HCT116 (cell line): ENCODE results near the gene MID1. TPM values are rescaled to one million over a fixed set of nuclear protein-coding genes. Genes with fewer than 3 reads are reported as not detected.

Experiments
- ATAC-seq: fragments of 200-7000 bp; cut with Tn5 transposase; 2 replicates; pipeline ENCODE4 v1.9.1; 2020; ENCODE audit warnings: mild to moderate bottlenecking, moderate library complexity
- BruUV-seq: library from RNA; stranded (reverse); fragments of 400-500 nt; replicated peaks from 2 replicates; lab custom pipeline; 2021; lab: Mats Ljungman, UMichigan
- CTCF ChIA-PET: fragments of 300-600 bp; sonication (Branson Sonifier 250); formaldehyde crosslinking; loops from one replicate; lab custom pipeline; 2021; ENCODE audit warnings: antibody characterized with exemption; lab: Charles Lee
- POLR2A ChIA-PET: fragments of 300-600, 350-600 bp; sonication (Branson Sonifier 250); formaldehyde crosslinking; loops from one replicate; lab custom pipeline; 2021; ENCODE audit warnings: antibody characterized with exemption; lab: Charles Lee
- RAD21 ChIA-PET, 2 experiments: fragments of 300-600 bp; sonication (Branson Sonifier 250); formaldehyde crosslinking; loops; one replicate each; lab custom pipeline; 2023; ENCODE audit warnings: low total read pairs in 2 of 2; ENCODE audit not compliant: uncharacterized antibody in 2 of 2, unreplicated experiment in 2 of 2, low non-redundant PET in 1 of 2; lab: Charles Lee
- DNase-seq: peaks from one replicate; pipeline ENCODE4 v3.0.0-alpha.2; 2010; ENCODE audit warnings: low read depth, low spot score
- H2AFZ ChIP-seq: fragments of 200-600 bp; shearing (Covaris generic), sonication (generic); 2 replicates; pipeline ENCODE4 v1.6.1; 2017; ENCODE audit warnings: low read depth, mixed run types, mixed read lengths, antibody characterized with exemption, low read length; ENCODE audit not compliant: poor library complexity, severe bottlenecking
- H3K27ac ChIP-seq: 2 replicates; pipeline ENCODE4 v1.5.1; 2012; ENCODE audit warnings: low read depth, low read length
- H3K27me3 ChIP-seq: fragments of 200-600 bp; sonication (generic); 2 replicates; pipeline ENCODE4 v1.6.1; 2016; ENCODE audit warnings: mixed run types, low read length, mixed read lengths; ENCODE audit not compliant: insufficient read depth
- H3K36me3 ChIP-seq, 2 experiments: fragments of 200-500 bp in 1 of 2; fragments of 200-600 bp in 1 of 2; sonication (Bioruptor generic) in 1 of 2; sonication (generic) in 1 of 2; 2 replicates each; pipeline versions ENCODE4 v1.5.1 to v1.6.1; 2014 to 2016; ENCODE audit warnings: low read length in 2 of 2, inconsistent platforms in 1 of 2, mixed read lengths in 1 of 2, mixed run types in 1 of 2; ENCODE audit not compliant: insufficient read depth in 2 of 2, control insufficient read depth in 1 of 2
- H3K4me1 ChIP-seq, 2 experiments: fragments of 200-600 bp in 1 of 2; sonication (generic) in 1 of 2; 2 replicates each; pipeline versions ENCODE4 v1.5.1 to v1.6.1; 2012 to 2017; ENCODE audit warnings: low read length in 2 of 2, inconsistent platforms in 1 of 2, mild to moderate bottlenecking in 1 of 2, mixed read lengths in 1 of 2, mixed run types in 1 of 2, moderate library complexity in 1 of 2; ENCODE audit not compliant: insufficient read depth in 2 of 2, control insufficient read depth in 1 of 2
- H3K4me2 ChIP-seq: fragments of 200-600 bp; sonication (generic); 2 replicates; pipeline ENCODE4 v1.6.1; 2017; ENCODE audit warnings: mixed run types, low read length, mixed read lengths
- H3K4me3 ChIP-seq, 2 experiments: fragments of 200-600 bp in 1 of 2; sonication (generic) in 1 of 2; replicated peaks in 1 of 2; 2 replicates each; pipeline ENCODE4 v1.5.1; 2011 to 2016; ENCODE audit warnings: low read length in 2 of 2, control low read depth in 1 of 2, low read depth in 1 of 2, mild to moderate bottlenecking in 1 of 2, mixed read lengths in 1 of 2, mixed run types in 1 of 2
- H3K79me2 ChIP-seq: fragments of 200-600 bp; sonication (generic); 2 replicates; pipeline ENCODE4 v1.6.1; 2017; ENCODE audit warnings: mild to moderate bottlenecking, mixed run types, low read length, moderate library complexity, mixed read lengths; ENCODE audit not compliant: insufficient read depth
- H3K9ac ChIP-seq: fragments of 200-600 bp; sonication (generic); 2 replicates; pipeline ENCODE4 v1.6.1; 2016; ENCODE audit warnings: low read length, mixed read lengths
- H3K9me2 ChIP-seq: fragments of 200-600 bp; sonication (generic), shearing (Covaris generic); 2 replicates; pipeline ENCODE4 v1.6.1; 2017; ENCODE audit warnings: mixed run types, mild to moderate bottlenecking, moderate library complexity; ENCODE audit not compliant: insufficient read depth
- H3K9me3 ChIP-seq, 2 experiments: fragments of 200-500 bp in 1 of 2; fragments of 200-600 bp in 1 of 2; sonication (Bioruptor generic) in 1 of 2; sonication (generic) in 1 of 2; 2 replicates each; pipeline ENCODE4 v1.6.1; 2014 to 2017; ENCODE audit warnings: low read length in 2 of 2, mixed read lengths in 2 of 2, inconsistent platforms in 1 of 2, low read depth in 1 of 2, mild to moderate bottlenecking in 1 of 2, mixed run types in 1 of 2, moderate library complexity in 1 of 2; ENCODE audit not compliant: control insufficient read depth in 1 of 2, insufficient read depth in 1 of 2
- H4K20me1 ChIP-seq: fragments of 200-600 bp; sonication (generic), shearing (Covaris generic); 2 replicates; pipeline ENCODE4 v1.6.1; 2017; ENCODE audit warnings: mixed run types, mild to moderate bottlenecking, moderate library complexity; ENCODE audit not compliant: insufficient read depth
- POLR2AphosphoS5 ChIP-seq: IDR thresholded peaks from 2 replicates; pipeline ENCODE4 v1.6.1; 2011; ENCODE audit warnings: mild to moderate bottlenecking, low read depth, low read length, moderate library complexity
- SIN3A ChIP-seq: IDR thresholded peaks from 2 replicates; pipeline ENCODE4 v1.6.1; 2012; ENCODE audit warnings: low read depth
- SRF ChIP-seq: IDR thresholded peaks from 2 replicates; pipeline ENCODE4 v1.6.1; 2012; ENCODE audit warnings: low read depth
- intact Hi-C: fragments of 100-400 bp; cut with micrococcal nuclease; formaldehyde crosslinking; loops from 2 replicates; pipeline ENCODE4 v1.10.0; 2022
- total RNA-seq: library from RNA; stranded (reverse); gene quantifications from one replicate; pipeline ENCODE4 v1.2.1, GENCODE V29; 2021; ENCODE audit not compliant: unreplicated experiment
- TF ChIP-seq, protein P1 (sequence below), 3 experiments: fragments of 200-600 bp in 1 of 3; sonication (generic) in 1 of 3; IDR thresholded peaks in 2 of 3; conservative IDR thresholded peaks in 1 of 3; 2 replicates each; pipeline ENCODE4 v1.5.1; 2012 to 2017; ENCODE audit warnings: low read depth in 2 of 3, low read length in 2 of 3, antibody characterized with exemption in 1 of 3, borderline replicate concordance in 1 of 3, control low read depth in 1 of 3, mild to moderate bottlenecking in 1 of 3, mixed read lengths in 1 of 3, mixed run types in 1 of 3, moderate library complexity in 1 of 3; ENCODE audit not compliant: insufficient read depth in 1 of 3
- TF ChIP-seq, protein P2 (sequence below): IDR thresholded peaks from 2 replicates; pipeline ENCODE4 v1.6.1; 2012
- TF ChIP-seq, protein P3 (sequence below): IDR thresholded peaks from 2 replicates; pipeline ENCODE4 v1.6.1; 2012; ENCODE audit warnings: low read depth

MID1 gene
- total RNA-seq, 1 experiment from 2014 or later: 48.8 TPM

DNA sequence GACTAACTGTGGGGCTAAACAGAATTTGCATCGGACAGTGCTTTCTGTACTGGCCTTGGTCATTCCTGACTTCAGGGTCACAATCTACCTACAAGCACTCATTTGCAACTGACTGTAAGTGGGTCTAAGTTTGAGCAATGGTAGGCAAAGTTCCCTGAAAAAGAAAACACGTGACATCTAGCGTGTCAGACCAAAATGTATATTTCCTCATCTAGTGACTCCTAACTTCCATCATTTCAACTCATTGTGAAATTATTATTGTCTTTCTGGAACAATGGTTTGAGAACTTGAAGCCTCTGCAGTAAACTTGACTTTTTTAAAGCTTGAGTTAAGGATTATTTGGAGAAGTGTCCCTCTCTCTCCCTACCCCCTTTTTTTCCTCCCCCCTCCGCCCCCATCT, 113.6 kb downstream of the MID1 start (continued):
- TF ChIP-seq, protein P1, sequence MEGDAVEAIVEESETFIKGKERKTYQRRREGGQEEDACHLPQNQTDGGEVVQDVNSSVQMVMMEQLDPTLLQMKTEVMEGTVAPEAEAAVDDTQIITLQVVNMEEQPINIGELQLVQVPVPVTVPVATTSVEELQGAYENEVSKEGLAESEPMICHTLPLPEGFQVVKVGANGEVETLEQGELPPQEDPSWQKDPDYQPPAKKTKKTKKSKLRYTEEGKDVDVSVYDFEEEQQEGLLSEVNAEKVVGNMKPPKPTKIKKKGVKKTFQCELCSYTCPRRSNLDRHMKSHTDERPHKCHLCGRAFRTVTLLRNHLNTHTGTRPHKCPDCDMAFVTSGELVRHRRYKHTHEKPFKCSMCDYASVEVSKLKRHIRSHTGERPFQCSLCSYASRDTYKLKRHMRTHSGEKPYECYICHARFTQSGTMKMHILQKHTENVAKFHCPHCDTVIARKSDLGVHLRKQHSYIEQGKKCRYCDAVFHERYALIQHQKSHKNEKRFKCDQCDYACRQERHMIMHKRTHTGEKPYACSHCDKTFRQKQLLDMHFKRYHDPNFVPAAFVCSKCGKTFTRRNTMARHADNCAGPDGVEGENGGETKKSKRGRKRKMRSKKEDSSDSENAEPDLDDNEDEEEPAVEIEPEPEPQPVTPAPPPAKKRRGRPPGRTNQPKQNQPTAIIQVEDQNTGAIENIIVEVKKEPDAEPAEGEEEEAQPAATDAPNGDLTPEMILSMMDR (IDR thresholded peaks at IDR 0.05 in 2 of 3, conservative IDR thresholded peaks at IDR 0.05 in 1 of 3; ENCODE audit: borderline replicate concordance in 1 of 3, insufficient read depth in 1 of 3, low read depth in 2 of 3, low read length in 2 of 3): no peak
- TF ChIP-seq SRF: no peak
- TF ChIP-seq POLR2AphosphoS5: no peak
- TF ChIP-seq SIN3A: no peak
- TF ChIP-seq, all 23 proteins: peak for 0

DNA sequence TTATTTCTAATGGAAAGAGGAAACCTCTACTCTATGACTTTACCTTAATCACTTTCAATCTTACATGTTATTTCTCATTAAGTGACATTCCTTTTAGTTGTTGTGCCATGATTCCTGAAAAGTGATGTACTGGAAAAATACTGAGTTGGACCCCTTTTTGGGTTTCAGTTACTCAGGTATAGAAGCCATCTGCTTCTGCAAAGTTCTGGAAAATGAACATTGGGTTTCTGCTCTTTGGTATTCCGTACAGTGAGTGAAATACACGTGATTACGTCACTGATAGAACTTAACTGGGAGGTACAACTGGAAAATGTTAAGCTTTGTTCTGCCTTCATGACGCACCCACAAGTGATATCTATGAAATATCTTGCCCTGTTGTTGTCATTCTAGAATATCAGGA, 114.7 kb downstream of the MID1 start:
- CTCF ChIA-PET: no interaction called here
- Histone ChIP-seq H2AFZ (no peak overlapping the region), H3K4me2 (no peak overlapping the region), H3K27me3 (no peaks in the 10 kb centered on the region), H3K9me2 (no peaks in the 10 kb centered on the region), H3K9ac (no peak overlapping the region), H3K9me3 (no peaks in the 10 kb centered on the region), H4K20me1 (no peaks in the 10 kb centered on the region), H3K36me3 (no peaks in the 10 kb centered on the region), H3K27ac (no peak overlapping the region), H3K4me1 (peaks cover 3 to 14% of the 10 kb centered on the region in 2 experiments; a peak in 3 of 4 replicates), H3K79me2 (peaks cover 16% of the 10 kb centered on the region; the same call in 1 of the 2 replicates), H3K4me3 (no peak overlapping the region)
- POLR2A ChIA-PET: no interaction called here
- intact Hi-C loops: no loop called here
- no TSS peak for BruUV-seq
- DNase-seq (no peak), ATAC-seq (no peak)
- TF ChIP-seq, protein P2, sequence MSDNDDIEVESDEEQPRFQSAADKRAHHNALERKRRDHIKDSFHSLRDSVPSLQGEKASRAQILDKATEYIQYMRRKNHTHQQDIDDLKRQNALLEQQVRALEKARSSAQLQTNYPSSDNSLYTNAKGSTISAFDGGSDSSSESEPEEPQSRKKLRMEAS: no peak
- TF ChIP-seq, protein P3, sequence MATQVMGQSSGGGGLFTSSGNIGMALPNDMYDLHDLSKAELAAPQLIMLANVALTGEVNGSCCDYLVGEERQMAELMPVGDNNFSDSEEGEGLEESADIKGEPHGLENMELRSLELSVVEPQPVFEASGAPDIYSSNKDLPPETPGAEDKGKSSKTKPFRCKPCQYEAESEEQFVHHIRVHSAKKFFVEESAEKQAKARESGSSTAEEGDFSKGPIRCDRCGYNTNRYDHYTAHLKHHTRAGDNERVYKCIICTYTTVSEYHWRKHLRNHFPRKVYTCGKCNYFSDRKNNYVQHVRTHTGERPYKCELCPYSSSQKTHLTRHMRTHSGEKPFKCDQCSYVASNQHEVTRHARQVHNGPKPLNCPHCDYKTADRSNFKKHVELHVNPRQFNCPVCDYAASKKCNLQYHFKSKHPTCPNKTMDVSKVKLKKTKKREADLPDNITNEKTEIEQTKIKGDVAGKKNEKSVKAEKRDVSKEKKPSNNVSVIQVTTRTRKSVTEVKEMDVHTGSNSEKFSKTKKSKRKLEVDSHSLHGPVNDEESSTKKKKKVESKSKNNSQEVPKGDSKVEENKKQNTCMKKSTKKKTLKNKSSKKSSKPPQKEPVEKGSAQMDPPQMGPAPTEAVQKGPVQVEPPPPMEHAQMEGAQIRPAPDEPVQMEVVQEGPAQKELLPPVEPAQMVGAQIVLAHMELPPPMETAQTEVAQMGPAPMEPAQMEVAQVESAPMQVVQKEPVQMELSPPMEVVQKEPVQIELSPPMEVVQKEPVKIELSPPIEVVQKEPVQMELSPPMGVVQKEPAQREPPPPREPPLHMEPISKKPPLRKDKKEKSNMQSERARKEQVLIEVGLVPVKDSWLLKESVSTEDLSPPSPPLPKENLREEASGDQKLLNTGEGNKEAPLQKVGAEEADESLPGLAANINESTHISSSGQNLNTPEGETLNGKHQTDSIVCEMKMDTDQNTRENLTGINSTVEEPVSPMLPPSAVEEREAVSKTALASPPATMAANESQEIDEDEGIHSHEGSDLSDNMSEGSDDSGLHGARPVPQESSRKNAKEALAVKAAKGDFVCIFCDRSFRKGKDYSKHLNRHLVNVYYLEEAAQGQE: no peak
- TF ChIP-seq, protein P1 (IDR thresholded peaks at IDR 0.05 in 2 of 3, conservative IDR thresholded peaks at IDR 0.05 in 1 of 3; ENCODE audit: borderline replicate concordance in 1 of 3, insufficient read depth in 1 of 3, low read depth in 2 of 3, low read length in 2 of 3): no peak
- RAD21 ChIA-PET: no interaction called here
